Activated CD4-positive, alpha-beta memory T cell treated with anti-CD3 and anti-CD28 coated beads, Interleukin-2, amount 10 ng/mL, durations not matched to agents 7 days and 5 days (primary cell): Measurements from ENCODE around the gene HOOK1. TPM values are rescaled to one million over a fixed set of nuclear protein-coding genes. Genes with fewer than 3 reads are reported as not detected.

Source experiments
- CTCF ChIA-PET: fragments of 350-600 bp; sonication (Branson Sonifier 250); formaldehyde crosslinking; loops from one replicate; lab custom pipeline; 2021; ENCODE audit warnings: antibody characterized with exemption, inconsistent platforms; lab: Charles Lee
- POLR2A ChIA-PET: fragments of 350-600 bp; sonication (Branson Sonifier 250); formaldehyde crosslinking; loops from one replicate; lab custom pipeline; 2021; ENCODE audit warnings: antibody characterized with exemption; lab: Charles Lee
- DNase-seq: peaks from one replicate; pipeline ENCODE4 v3.0.0-alpha.2; 2020
- H3K27ac Mint-ChIP-seq: one replicate; pipeline ENCODE4 v1.8.0; 2021; ENCODE audit warnings: mild to moderate bottlenecking, mixed read lengths
- H3K27me3 Mint-ChIP-seq: one replicate; pipeline ENCODE4 v1.8.0; 2021; ENCODE audit warnings: mixed read lengths
- H3K36me3 Mint-ChIP-seq: one replicate; pipeline ENCODE4 v1.8.0; 2021; ENCODE audit warnings: low read depth, mixed read lengths
- H3K4me1 Mint-ChIP-seq: one replicate; pipeline ENCODE4 v1.8.0; 2021; ENCODE audit warnings: mixed read lengths
- H3K4me3 Mint-ChIP-seq: one replicate; pipeline ENCODE4 v1.8.0; 2021; ENCODE audit warnings: mild to moderate bottlenecking, mixed read lengths
- H3K9me3 Mint-ChIP-seq: one replicate; pipeline ENCODE4 v1.8.0; 2021; ENCODE audit warnings: mixed read lengths
- total RNA-seq, 2 experiments: library from RNA; stranded (reverse); gene quantifications; one replicate each; pipeline ENCODE4 v1.2.3, GENCODE V29; 2021

The HOOK1 gene
- total RNA-seq: 1 to 10 TPM in 1 of 2 experiments, under 1 TPM in 1; 0.98 to 1.6 TPM

DNA sequence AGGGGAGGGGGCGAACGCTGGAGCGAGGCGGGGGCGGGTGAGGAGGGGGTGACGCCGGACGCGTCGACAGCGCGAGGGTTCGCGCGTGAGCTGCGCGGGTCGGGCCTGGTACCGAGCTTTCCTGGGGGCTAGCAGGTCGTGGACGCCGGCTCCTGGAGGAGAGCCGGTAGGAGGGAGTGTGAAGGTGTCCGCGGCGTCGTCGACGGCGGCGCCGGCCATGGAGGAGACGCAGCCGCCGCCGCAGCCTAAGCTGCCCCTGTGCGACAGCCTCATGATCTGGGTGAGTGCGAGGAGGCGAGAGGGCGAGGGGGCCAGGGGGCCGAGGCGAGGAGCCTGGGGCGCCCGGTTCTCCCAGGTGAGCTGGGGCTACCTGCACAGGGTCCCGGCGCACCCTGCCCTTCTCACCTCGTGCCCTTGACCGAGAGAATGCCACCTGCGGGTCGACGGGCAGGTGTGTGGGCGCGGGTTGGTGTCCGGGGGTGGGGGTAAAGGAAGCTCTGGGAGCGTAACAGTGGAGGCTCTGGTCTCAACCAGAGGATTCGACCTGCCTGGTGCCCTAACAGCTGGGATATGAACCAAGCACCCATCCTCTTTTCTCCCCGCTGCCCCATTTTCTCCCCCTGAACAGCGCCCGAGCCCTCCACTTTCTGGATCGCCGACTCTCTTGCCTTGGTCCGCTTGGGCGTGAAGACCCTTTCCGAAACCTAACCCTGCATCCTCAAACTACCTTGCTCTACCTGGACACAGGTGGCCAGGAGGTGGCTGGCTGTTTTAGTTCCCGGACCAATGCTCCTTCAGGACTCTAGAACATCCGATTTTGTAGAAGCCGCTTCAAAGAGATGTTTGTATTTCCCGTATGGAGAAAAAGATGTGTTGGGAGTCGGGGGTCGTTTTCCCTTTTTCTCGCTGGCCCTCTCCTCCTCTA, at the start of gene HOOK1:
HOOK1 (plus strand) TSS at position 49 of the 925 bp plus-strand sequence; CDS start at position 218, 169 bp downstream.
- Mint-ChIP-seq H3K27me3 (peaks cover 12% of the 10 kb centered on the region), H3K9me3 (no peaks in the 10 kb centered on the region), H3K4me1 (peaks cover 7% of the 10 kb centered on the region), H3K4me3 (peak within 1 kb of the TSS; percentile 80), H3K36me3 (no peaks in the 10 kb centered on the region), H3K27ac (no peak within 1 kb of the TSS)
- CTCF ChIA-PET: interaction anchor here (1.0 kb wide), 1 partner anchor 56 kb away, joined by 3 read pairs; no protein-coding TSS in a partner anchor
- no peak for DNase-seq
- POLR2A ChIA-PET: interaction anchor here (0.7 to 1.2 kb wide), 3 partner anchors 10 to 1097 kb away, joined by 3 read pairs; no protein-coding TSS in a partner anchor

DNA sequence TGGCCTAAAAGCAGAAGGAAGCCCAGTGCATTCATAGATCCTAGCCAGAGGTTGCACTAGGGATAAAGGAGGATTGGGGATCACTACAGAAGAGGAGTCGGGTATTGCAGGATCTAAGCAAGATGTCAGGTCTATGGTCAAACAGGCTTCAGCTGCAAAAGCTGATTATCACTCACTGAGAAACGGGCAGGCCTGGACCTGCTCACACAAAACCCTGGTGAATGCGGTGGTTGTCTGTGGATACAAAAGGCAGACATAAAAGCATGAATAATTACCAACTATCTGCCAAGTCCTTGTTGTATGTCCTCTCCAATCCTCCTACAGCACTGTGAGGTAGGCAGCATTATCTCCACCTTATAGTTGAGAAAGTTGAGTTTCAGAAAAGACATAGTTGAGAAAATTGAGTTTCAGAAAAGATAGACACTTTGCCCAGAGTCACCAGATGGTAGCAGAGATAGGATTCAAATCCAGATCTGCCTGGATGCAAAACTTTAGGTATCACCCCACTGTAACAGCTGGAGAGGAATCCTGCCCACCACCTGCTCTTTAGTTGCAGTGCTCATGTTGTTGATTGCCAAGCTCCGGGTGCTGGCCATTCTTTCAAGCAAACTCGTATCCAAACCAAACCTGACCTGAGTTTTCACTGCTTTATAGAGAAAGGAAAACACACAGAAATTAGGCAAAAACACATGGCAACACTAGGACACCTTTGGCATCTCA, 49.6 kb upstream of the HOOK1 start:
- H3K36me3 Mint-ChIP-seq: no peaks in the 10 kb centered on the region
- H3K4me3 Mint-ChIP-seq: no peak overlapping the region
- H3K27me3 Mint-ChIP-seq: no peaks in the 10 kb centered on the region
- no peaks in the 10 kb centered on the region for H3K9me3 Mint-ChIP-seq
- no peak for DNase-seq
- POLR2A ChIA-PET: no interaction called here
- no peak overlapping the region for H3K27ac Mint-ChIP-seq
- peaks cover 9% of the 10 kb centered on the region for H3K4me1 Mint-ChIP-seq
- CTCF ChIA-PET: no interaction called here

DNA sequence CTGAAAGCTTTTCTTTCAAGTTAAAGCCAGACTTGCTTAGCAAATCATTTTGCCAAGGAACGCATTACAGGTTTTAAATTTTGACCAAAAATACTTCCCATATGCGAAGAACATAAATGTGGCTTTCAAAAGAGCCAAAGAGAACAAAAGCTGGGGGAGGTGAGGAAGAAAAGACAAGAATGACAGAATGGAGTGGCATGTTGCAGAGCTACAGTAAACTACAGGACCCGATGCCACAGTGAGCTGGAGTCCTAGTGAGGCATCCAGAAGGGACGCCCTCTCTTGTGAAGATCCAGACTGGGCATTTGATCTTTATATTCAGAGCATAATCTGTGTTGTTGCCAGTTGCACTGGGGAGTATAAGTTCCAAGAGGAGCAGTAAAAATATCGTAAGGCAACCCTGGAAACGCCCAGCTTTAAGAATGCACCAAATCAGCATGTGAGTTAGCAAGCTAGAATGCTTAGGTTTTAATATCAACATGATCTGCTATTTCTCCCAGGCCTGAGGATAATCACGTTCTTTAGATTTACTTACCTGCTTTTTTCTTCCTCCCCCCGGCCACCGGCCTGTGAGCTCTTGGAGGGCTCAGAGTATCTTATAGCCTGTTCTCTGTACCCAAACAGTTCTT, 48.4 kb upstream of the HOOK1 start:
- peaks cover 9% of the 10 kb centered on the region for H3K4me1 Mint-ChIP-seq

DNA sequence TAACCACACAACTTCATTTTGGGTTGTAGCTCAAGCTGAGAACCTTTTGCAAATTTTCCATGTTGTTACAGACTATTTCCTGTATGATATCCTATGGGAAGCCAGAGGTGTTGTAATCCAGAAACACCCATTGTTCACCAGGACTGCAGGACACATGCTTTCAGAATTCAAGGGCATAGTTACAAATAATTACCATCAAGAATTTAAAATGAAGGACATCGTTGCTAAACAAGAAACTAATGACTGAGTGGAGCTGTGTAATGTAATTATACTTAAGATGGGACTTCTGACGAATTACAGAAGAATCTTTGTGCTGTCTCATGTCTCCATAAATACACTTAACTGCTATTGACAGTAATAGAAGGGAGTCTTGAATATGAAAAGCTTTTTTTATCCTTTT, 47.6 kb upstream of the HOOK1 start:
- no peaks in the 10 kb centered on the region for H3K9me3 Mint-ChIP-seq
- H3K27ac Mint-ChIP-seq: no peak overlapping the region
- no peaks in the 10 kb centered on the region for H3K36me3 Mint-ChIP-seq
- no peak for DNase-seq
- peaks cover 9% of the 10 kb centered on the region for H3K4me1 Mint-ChIP-seq
- H3K4me3 Mint-ChIP-seq: no peak overlapping the region
- ChIA-PET POLR2A (no interaction called here), CTCF (interaction anchor here (2.9 kb wide), 1 partner anchor 8 kb away, joined by 17 read pairs; no protein-coding TSS in a partner anchor)
- peaks cover 2% of the 10 kb centered on the region for H3K27me3 Mint-ChIP-seq

More for the DNA sequence above, 48.4 kb upstream of the HOOK1 start:
- no peak for DNase-seq
- ChIA-PET CTCF (no interaction called here), POLR2A (no interaction called here)
- Mint-ChIP-seq H3K27me3 (no peaks in the 10 kb centered on the region), H3K4me3 (no peak overlapping the region), H3K9me3 (no peaks in the 10 kb centered on the region), H3K27ac (no peak overlapping the region), H3K36me3 (no peaks in the 10 kb centered on the region)

DNA sequence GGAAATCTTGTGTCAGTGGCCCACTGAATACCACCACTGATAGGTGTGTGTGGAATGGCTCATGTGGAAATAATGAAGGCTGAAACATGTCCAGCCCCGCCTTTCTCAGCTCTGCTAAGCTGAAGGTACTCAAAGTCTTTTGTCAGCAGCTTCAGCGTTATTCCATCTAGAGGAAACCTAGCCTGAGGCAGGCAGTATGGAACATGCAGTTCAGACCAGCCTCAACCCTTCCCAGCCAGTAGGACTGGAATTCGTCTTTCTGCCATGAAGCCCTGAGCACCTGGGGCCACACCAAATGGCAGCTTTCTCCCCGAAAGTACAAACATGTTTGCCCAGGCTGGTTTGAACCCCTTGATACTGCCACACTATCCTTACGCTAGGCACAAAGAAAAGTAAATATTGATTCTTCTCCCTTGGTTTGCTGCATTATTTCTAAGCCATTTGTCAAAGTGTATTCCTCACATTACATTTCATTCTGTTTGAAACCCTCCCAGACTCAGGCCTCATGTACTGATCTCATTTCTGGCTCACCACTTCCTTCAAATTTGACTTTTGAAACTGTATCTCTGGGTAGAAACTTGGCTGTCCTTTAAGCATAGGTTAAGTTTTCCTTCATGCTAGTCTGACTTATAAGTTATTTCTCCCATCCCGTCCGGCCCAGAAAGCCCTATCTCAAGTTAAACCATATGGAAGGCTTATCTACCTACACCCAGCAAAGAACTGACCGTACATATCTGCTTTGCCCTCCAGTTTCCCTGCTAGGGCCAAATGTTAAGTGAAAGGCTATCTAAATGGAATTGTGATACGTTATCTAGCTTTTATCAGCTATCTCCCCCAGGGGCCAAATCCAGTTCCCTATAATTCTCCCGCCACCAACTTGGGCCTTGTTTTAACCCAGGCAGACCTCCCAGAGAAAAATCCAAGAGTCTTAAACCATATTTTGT, 45.7 kb upstream of the HOOK1 start:
- no peak for DNase-seq
- H3K27ac Mint-ChIP-seq: no peak overlapping the region
- ChIA-PET CTCF (interaction anchor here (2.9 kb wide), 1 partner anchor 10 kb away, joined by 17 read pairs; no protein-coding TSS in a partner anchor), POLR2A (no interaction called here)
- H3K4me3 Mint-ChIP-seq: no peak overlapping the region
- H3K27me3 Mint-ChIP-seq: peaks cover 2% of the 10 kb centered on the region
- H3K9me3 Mint-ChIP-seq: no peaks in the 10 kb centered on the region
- no peaks in the 10 kb centered on the region for H3K36me3 Mint-ChIP-seq
- H3K4me1 Mint-ChIP-seq: peaks cover 9% of the 10 kb centered on the region

DNA sequence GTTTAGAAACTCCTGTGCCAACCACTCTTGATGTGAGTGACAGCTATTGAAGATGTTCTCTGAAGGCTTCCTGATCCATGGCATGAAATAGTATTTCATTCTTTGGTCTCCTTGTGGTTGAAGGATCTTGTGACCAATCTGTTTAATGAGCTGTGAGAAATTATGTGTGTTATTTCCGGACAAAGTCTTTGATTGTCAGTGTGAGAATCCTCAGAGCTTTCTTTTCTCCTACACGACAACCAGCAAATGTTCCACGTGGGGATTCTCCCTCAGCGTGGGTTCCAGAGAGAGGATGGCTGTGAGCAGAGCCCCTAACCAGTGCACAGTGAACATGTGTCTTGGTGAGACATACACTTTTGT, 45.0 kb upstream of the HOOK1 start:
- H3K27me3 Mint-ChIP-seq: peaks cover 2% of the 10 kb centered on the region
- DNase-seq: no peak
- no peaks in the 10 kb centered on the region for H3K36me3 Mint-ChIP-seq
- ChIA-PET POLR2A (no interaction called here), CTCF (interaction anchor here (2.9 kb wide), 1 partner anchor 11 kb away, joined by 17 read pairs; no protein-coding TSS in a partner anchor)
- H3K4me3 Mint-ChIP-seq: no peak overlapping the region
- H3K9me3 Mint-ChIP-seq: no peaks in the 10 kb centered on the region
- no peak overlapping the region for H3K27ac Mint-ChIP-seq
- H3K4me1 Mint-ChIP-seq: peaks cover 9% of the 10 kb centered on the region

DNA sequence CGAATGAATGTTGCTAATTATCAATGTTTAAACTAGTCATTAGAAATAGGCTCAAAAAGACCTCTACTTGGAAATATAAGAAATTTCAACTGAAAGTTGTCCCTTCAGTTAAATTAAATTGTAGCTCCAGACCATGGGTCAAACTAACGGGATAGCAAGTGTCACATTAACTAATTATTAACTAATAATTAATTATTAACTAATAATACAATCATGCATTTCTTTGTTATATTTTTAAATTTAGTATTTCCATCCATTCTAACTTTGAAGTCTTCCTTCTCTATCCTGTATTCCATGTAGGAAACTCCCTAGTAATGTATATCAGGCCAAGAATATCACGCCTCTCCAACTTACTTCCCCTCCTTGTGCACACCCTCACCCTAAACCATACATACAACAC, 43.4 kb upstream of the HOOK1 start:
- POLR2A ChIA-PET: no interaction called here
- peaks cover 2% of the 10 kb centered on the region for H3K27me3 Mint-ChIP-seq
- no peaks in the 10 kb centered on the region for H3K36me3 Mint-ChIP-seq
- CTCF ChIA-PET: interaction anchor here (2.2 kb wide), 1 partner anchor 12 kb away, joined by 9 read pairs; no protein-coding TSS in a partner anchor
- no peak for DNase-seq
- no peaks in the 10 kb centered on the region for H3K9me3 Mint-ChIP-seq
- H3K4me3 Mint-ChIP-seq: no peak overlapping the region
- H3K4me1 Mint-ChIP-seq: peaks cover 9% of the 10 kb centered on the region
- no peak overlapping the region for H3K27ac Mint-ChIP-seq

DNA sequence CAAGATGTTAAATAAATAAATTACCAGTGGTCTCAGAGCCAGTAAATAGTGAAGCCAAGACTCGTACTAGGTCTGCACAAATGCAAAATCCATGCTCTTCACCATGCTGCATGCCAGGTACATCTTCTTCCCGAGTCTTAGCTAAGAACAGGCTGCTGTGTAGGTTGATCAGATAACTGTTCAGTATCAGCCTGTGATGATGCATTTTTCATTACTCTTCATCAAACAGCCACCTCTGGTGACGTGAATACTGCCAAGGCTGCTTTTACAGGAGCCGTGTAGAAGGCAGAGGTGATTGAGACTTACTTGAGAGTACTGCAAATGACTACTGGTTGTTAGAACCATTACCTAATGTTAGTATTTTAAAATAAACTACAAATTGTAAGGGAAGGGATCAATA, 39.3 kb upstream of the HOOK1 start:
- no peaks in the 10 kb centered on the region for H3K36me3 Mint-ChIP-seq
- H3K4me3 Mint-ChIP-seq: no peak overlapping the region
- peaks cover 2% of the 10 kb centered on the region for H3K27me3 Mint-ChIP-seq
- no peak overlapping the region for H3K27ac Mint-ChIP-seq
- ChIA-PET POLR2A (no interaction called here), CTCF (no interaction called here)
- H3K9me3 Mint-ChIP-seq: no peaks in the 10 kb centered on the region
- DNase-seq: no peak
- no peaks in the 10 kb centered on the region for H3K4me1 Mint-ChIP-seq

DNA sequence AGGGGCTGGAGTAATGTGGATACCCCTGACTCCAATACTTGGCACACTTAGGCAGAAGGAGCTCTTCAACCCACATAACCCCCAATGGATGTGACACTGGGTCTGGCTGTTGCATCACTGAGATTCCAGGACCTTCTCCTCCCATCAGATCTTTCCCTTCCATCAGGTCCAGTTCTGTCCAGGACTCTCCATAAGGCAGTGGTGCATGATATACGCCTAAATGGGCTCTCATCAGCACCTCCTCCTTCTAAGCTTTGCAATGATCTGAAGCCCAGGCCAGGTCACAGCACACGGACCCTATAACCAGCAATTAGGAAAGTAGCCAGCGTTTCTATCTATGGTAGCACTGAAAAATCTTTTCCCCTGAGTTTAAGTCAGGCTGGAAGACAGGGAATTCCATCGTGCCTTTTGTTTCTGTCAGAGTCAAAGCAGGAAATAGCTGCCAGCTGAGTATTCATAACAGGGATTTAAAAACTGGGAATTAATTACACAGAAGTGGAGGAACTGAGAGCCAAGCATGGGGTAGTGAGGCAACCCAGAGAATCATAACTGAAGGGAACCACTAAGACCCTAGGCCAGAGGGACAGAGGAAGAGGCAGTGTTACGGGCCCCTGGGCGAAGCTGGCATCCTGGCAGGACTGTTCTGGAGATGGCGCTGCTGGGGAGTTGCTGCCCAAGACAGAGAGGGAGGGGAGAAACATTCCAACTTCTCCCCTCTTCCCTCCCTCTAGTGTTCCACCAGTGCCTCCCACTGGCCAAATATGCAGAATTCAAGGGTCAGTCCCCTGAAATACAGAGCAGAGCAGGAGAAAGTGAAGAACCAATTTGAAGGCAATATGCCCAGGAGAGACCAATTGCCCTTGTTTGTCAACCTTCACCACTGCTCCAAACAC, 37.5 kb upstream of the HOOK1 start:
- Mint-ChIP-seq H3K9me3 (no peaks in the 10 kb centered on the region), H3K36me3 (no peaks in the 10 kb centered on the region), H3K4me1 (no peaks in the 10 kb centered on the region), H3K27me3 (no peaks in the 10 kb centered on the region), H3K4me3 (no peak overlapping the region), H3K27ac (no peak overlapping the region)
- no peak for DNase-seq
- POLR2A ChIA-PET: no interaction called here
- CTCF ChIA-PET: no interaction called here

DNA sequence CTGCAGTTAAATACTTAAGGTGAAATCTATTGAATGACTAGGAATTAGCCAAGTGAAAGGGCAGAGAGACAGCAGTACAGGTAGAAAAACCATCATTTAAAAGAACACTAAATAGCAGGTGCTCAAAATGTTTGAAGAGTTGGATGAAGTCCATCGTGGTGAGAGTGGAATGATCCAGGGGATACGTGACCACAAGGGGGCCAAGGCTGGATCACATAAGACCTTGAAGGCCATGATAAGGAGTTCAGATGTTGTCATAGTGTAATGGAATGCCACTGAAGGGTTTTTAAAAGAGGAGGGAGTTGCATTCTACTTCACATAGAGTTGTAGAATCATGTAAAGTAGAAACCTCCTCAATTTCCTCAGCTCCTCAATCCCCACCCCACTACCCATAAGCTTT, 34.8 kb upstream of the HOOK1 start:
- no peak for DNase-seq
- ChIA-PET CTCF (interaction anchor here (0.8 to 1.5 kb wide), 2 partner anchors 21 to 168 kb away, joined by 3 to 5 read pairs; no protein-coding TSS in a partner anchor), POLR2A (no interaction called here)
- no peaks in the 10 kb centered on the region for H3K36me3 Mint-ChIP-seq
- no peaks in the 10 kb centered on the region for H3K27me3 Mint-ChIP-seq
- H3K27ac Mint-ChIP-seq: no peak overlapping the region
- H3K4me3 Mint-ChIP-seq: no peak overlapping the region
- no peaks in the 10 kb centered on the region for H3K4me1 Mint-ChIP-seq
- no peaks in the 10 kb centered on the region for H3K9me3 Mint-ChIP-seq

DNA sequence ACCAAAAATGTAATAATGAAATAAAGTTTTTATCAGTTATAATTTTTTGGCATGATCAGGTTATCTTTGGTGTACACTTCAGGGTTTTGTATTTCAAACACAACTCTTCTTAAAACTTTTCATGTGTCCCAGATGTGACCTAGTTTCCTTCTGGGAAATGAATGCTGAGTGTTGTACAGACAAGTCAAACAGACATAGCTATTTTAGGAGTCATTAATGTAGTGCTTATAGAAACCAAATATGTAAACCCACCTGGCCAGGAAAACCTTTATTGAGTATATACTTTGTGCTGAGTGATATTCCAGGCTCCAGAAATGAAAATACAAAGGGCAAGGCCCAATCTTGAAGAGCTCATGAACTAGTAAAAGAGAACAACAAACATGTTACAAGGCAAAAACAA, 25.9 kb upstream of the HOOK1 start:
- peaks cover 3% of the 10 kb centered on the region for H3K27me3 Mint-ChIP-seq
- POLR2A ChIA-PET: no interaction called here

More for the DNA sequence above, 25.9 kb upstream of the HOOK1 start:
- CTCF ChIA-PET: no interaction called here
- no peak for DNase-seq
- Mint-ChIP-seq H3K4me1 (no peaks in the 10 kb centered on the region), H3K36me3 (no peaks in the 10 kb centered on the region), H3K27ac (no peak overlapping the region), H3K9me3 (peaks cover 5% of the 10 kb centered on the region), H3K4me3 (no peak overlapping the region)
